Measurements from ENCODE around the gene ZNF678. TPM values are rescaled to one million over a fixed set of nuclear protein-coding genes. Genes with fewer than 3 reads are reported as not detected.

ZNF678 gene
- total and polyA plus RNA-seq, 2 of the 4 experiments (the other 2 are of a cell fraction): 1.3 to 4.8 TPM

DNA sequence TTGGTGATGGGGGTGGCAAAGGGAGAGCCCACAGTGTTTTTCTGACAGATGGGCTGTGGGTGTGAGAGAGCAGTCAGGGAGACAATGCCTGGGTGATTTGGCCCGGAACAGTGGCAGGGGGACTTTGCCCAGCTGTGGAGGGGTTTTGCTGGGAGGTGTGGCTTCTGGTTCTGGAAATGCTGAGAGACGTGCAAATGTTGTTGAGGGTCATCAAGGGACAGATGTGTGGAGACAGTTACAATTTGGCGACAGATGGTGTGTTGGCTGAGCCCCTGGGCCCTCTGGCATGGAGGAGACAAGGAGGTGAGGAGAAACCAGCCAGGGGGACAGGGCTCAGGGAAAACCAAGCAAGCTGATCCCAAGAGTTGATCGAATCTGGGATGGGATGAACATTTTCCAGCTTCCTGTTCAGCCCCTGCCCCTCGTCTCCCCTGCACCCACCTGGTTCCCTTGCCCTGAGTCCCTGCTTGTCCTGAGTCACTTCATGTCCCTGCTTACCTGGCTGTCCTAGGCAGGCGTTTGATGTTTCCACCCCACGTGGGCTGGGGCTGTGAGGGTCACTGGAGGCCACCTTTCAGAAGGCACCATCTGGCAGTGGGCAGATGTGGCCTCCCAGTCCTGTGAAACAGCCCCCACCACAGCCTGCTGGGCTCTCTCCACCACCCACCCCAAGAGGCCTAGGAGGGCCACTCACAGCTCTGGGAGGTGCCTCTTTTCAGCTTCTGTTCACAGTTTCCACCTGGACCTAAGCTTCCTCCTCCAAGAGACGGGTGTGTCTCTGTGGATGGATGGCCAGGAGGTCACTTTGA lies 15.8 kb upstream of the ZNF678 start:
- Histone ChIP-seq H4K5ac (ENCODE audit: low read depth, low read length) (no peak overlapping the region), H2BK20ac (ENCODE audit: low read depth, low read length) (no peak overlapping the region), H3K9ac (ENCODE audit: low read depth, low read length) (no peak overlapping the region), H4K20me1 (ENCODE audit: insufficient read depth, low read length) (no peaks in the 10 kb centered on the region), H3K4me3 (ENCODE audit: insufficient read depth, low read depth, low read length) (no peak overlapping the region), H3K9me3 (ENCODE audit: control insufficient read depth, insufficient read depth, low read length) (no peaks in the 10 kb centered on the region), H4K8ac (ENCODE audit: low read depth in 2 of 2, low read length in 2 of 2) (no peak overlapping the region), H3K23ac (ENCODE audit: low read depth, low read length) (no peak overlapping the region), H3K4me1 (ENCODE audit: control insufficient read depth, insufficient read depth, low read length) (no peaks in the 10 kb centered on the region), H3K9me1 (ENCODE audit: insufficient read depth, low read length) (peaks cover 2% of the 10 kb centered on the region; the same call in 1 of the 2 replicates), H2BK120ac (ENCODE audit: low read depth, low read length) (no peak overlapping the region), H2BK15ac (ENCODE audit: low read depth, low read length) (no peak overlapping the region), H2BK5ac (ENCODE audit: low read depth, low read length, poor library complexity, severe bottlenecking) (no peak overlapping the region), H3K79me1 (ENCODE audit: low read depth in 1 of 2, low read length in 2 of 2) (no peaks in the 10 kb centered on the region), H3K4ac (ENCODE audit: low read depth, low read length) (no peak overlapping the region), H3K27ac (ENCODE audit: insufficient read depth, low read length) (no peak overlapping the region), H3K36me3 (ENCODE audit: control insufficient read depth, insufficient read depth, low read length) (no peaks in the 10 kb centered on the region), H3K27me3 (ENCODE audit: control insufficient read depth, insufficient read depth, low read length) (no peaks in the 10 kb centered on the region), H4K91ac (ENCODE audit: insufficient read depth, low read depth, low read length) (no peak overlapping the region), H2AFZ (replicated peaks; ENCODE audit: low read length, poor library complexity) (no peak overlapping the region), H3K14ac (replicated peaks; ENCODE audit: low read depth, low read length) (no peak overlapping the region), H3K56ac (ENCODE audit: extremely low read depth, insufficient read depth, low read length) (no peak overlapping the region), H3K4me2 (ENCODE audit: low read depth, low read length) (no peak overlapping the region), H2AK9ac (replicated peaks; ENCODE audit: low read depth, low read length, poor library complexity) (no peak overlapping the region), H3K18ac (ENCODE audit: low read depth, low read length) (no peak overlapping the region), H2AK5ac (ENCODE audit: low read depth, low read length) (no peak overlapping the region)
- no TSS peak for BruUV-seq (replicated peaks)
- WGBS, 2 experiments (ENCODE audit: extremely low coverage in 2 of 2, insufficient read length in 1 of 2): 37% methylated on average over 3 of the region's 8 CpGs; no CpG with 5 or more reads in 1 of the 2 experiments
- ChIA-PET CTCF (no interaction called here), POLR2A (ENCODE audit: unreplicated experiment) (no interaction called here)
- in situ Hi-C loops (cut with MboI; ENCODE audit: low sequenced_read_pairs) (no loop called here), dilution Hi-C loops (cut with HindIII; ENCODE audit: low sequenced_read_pairs, unreplicated experiment) (no loop called here), intact Hi-C loops (cut with micrococcal nuclease) (loop anchor here (10.0 kb wide), 1 partner anchor 397 kb away; the partner anchor contains the start of gene WNT9A)
- DNase-seq (no peak), ATAC-seq (ENCODE audit: low read depth) (no peak)
- TF ChIP-seq BHLHE40 (IDR thresholded peaks at IDR 0.05; ENCODE audit: low read depth, low read length): no peak
- TF ChIP-seq SMC3 (IDR thresholded peaks at IDR 0.05; ENCODE audit: low read depth, low read length): no peak
- TF ChIP-seq RAD21 (IDR thresholded peaks at IDR 0.05; ENCODE audit: low read length): no peak
- no peak for TF ChIP-seq POLR2A (IDR thresholded peaks at IDR 0.05; ENCODE audit: low read depth, low read length)
- no peak for TF ChIP-seq NFE2L2 (IDR thresholded peaks at IDR 0.05; ENCODE audit: low read depth, low read length)
- TF ChIP-seq, protein P1, sequence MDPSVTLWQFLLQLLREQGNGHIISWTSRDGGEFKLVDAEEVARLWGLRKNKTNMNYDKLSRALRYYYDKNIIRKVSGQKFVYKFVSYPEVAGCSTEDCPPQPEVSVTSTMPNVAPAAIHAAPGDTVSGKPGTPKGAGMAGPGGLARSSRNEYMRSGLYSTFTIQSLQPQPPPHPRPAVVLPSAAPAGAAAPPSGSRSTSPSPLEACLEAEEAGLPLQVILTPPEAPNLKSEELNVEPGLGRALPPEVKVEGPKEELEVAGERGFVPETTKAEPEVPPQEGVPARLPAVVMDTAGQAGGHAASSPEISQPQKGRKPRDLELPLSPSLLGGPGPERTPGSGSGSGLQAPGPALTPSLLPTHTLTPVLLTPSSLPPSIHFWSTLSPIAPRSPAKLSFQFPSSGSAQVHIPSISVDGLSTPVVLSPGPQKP (IDR thresholded peaks at IDR 0.05; ENCODE audit: borderline replicate concordance, low read depth, low read length): no peak
- TF ChIP-seq, protein P2, sequence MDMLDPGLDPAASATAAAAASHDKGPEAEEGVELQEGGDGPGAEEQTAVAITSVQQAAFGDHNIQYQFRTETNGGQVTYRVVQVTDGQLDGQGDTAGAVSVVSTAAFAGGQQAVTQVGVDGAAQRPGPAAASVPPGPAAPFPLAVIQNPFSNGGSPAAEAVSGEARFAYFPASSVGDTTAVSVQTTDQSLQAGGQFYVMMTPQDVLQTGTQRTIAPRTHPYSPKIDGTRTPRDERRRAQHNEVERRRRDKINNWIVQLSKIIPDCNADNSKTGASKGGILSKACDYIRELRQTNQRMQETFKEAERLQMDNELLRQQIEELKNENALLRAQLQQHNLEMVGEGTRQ (IDR thresholded peaks at IDR 0.05; ENCODE audit: low read depth, low read length): no peak
- no peak for TF ChIP-seq RFX5 (IDR thresholded peaks at IDR 0.05; ENCODE audit: low read depth, low read length)
- no peak for TF ChIP-seq FOS (IDR thresholded peaks at IDR 0.05; ENCODE audit: low read depth, low read length)
- no peak for TF ChIP-seq CHD1 (IDR thresholded peaks at IDR 0.05; ENCODE audit: low read depth, low read length)
- no peak for TF ChIP-seq RCOR1 (IDR thresholded peaks at IDR 0.05; ENCODE audit: insufficient replicate concordance, low read length)
- no peak for TF ChIP-seq MXI1 (IDR thresholded peaks at IDR 0.05; ENCODE audit: borderline replicate concordance, low read depth, low read length)
- TF ChIP-seq MAFK (IDR thresholded peaks at IDR 0.05; ENCODE audit: low read depth, low read length): no peak
- no peak for TF ChIP-seq CEBPB (IDR thresholded peaks at IDR 0.05; ENCODE audit: low read depth, low read length)
- TF ChIP-seq, protein P3, sequence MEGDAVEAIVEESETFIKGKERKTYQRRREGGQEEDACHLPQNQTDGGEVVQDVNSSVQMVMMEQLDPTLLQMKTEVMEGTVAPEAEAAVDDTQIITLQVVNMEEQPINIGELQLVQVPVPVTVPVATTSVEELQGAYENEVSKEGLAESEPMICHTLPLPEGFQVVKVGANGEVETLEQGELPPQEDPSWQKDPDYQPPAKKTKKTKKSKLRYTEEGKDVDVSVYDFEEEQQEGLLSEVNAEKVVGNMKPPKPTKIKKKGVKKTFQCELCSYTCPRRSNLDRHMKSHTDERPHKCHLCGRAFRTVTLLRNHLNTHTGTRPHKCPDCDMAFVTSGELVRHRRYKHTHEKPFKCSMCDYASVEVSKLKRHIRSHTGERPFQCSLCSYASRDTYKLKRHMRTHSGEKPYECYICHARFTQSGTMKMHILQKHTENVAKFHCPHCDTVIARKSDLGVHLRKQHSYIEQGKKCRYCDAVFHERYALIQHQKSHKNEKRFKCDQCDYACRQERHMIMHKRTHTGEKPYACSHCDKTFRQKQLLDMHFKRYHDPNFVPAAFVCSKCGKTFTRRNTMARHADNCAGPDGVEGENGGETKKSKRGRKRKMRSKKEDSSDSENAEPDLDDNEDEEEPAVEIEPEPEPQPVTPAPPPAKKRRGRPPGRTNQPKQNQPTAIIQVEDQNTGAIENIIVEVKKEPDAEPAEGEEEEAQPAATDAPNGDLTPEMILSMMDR (conservative IDR thresholded peaks at IDR 0.05; ENCODE audit: low read depth, low read length): no peak
